Measurements from ENCODE around the gene HOXC11.
A peak's percentile ranks its signal among the peaks of the same experiment; 100 is the strongest.

Gene HOXC11

DNA sequence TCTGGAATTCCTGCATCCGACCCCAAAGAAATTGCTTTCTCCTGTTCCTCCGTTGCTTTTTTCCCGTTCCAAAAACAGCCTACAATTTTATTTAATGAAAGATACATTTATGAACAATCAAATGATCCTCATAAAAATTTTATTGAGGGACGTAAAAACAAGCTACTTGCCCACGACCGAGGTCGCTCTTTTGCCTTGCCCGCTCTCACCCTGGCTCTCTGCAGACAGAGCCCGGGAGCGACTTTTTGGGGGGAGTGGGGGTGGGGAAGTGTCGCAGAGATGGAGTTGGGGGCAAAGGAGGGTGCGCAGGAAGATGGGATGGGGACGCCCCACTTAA lies 25.9 kb downstream of the HOXC11 start:
- no peak for DNase-seq

DNA sequence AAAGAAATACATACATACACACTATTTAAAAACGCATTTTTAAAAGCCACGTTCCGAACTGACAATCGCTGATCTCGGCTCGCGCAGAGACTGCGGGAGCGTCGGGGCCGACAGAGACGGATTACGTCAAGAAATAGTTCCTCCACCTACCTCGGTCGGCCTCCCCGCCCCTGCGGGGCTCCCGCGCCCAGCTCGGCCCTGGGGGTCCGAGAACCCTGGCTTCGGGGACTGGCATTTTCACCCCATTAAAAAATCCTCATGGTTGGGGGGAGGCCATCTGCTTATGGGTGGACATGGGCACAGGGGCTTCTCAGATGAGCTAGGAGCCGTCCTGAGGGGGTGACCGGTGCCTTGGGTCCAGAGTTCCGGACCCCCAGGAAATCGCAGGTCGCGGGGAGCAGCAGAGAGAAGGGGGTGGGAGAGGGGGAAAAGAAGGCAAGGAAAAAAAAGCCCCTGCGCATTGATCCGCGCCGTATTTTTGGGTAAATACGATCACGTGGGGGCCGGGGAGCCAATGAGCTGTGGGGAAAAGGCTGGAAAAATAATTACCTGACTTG lies 26.7 kb downstream of the HOXC11 start:
- DNase-seq: peak in 2 of 6 experiments; percentile 23 to 50

DNA sequence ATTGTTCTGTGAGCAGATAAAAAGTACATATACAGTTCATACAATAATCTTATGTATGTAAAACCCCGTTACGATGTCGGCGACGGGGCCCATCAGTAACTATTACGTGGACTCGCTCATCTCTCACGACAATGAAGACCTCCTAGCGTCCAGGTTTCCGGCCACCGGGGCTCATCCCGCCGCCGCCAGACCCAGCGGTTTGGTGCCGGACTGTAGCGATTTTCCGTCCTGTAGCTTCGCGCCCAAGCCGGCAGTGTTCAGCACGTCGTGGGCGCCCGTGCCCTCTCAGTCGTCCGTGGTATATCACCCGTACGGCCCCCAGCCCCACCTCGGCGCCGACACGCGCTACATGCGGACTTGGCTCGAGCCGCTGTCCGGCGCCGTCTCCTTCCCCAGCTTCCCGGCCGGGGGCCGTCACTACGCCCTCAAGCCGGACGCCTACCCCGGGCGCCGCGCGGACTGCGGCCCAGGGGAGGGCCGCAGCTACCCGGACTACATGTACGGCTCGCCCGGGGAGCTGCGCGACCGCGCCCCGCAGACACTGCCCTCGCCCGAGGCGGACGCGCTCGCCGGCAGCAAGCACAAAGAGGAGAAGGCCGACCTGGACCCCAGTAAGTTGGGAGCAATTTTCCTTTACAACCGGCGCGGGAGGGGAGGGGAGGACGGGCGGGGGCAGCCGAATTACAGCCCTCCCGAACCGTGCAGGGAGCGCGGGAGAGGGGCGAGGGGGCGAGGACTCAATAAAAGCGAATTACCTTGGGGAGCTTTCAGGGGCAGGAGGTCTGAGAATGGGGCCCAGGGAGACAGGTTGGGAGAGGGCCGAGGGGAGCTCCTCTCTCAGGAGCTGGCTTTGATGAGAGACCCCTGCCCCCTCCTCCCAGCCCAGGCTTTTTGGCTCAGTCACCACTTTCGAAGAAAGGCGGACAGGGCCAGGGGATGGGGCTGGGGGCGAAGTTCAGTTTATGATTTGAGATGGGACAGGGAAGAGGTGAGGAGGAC lies 27.5 kb downstream of the HOXC11 start, which contains the start of gene HOXC9:
Gene HOXC9, plus strand, starts transcription at position 46 of the 999 bp plus-strand sequence. Its CDS starts 28 bp downstream, at position 74.
- peak in 1 of 6 experiments; percentile 25 for DNase-seq

DNA sequence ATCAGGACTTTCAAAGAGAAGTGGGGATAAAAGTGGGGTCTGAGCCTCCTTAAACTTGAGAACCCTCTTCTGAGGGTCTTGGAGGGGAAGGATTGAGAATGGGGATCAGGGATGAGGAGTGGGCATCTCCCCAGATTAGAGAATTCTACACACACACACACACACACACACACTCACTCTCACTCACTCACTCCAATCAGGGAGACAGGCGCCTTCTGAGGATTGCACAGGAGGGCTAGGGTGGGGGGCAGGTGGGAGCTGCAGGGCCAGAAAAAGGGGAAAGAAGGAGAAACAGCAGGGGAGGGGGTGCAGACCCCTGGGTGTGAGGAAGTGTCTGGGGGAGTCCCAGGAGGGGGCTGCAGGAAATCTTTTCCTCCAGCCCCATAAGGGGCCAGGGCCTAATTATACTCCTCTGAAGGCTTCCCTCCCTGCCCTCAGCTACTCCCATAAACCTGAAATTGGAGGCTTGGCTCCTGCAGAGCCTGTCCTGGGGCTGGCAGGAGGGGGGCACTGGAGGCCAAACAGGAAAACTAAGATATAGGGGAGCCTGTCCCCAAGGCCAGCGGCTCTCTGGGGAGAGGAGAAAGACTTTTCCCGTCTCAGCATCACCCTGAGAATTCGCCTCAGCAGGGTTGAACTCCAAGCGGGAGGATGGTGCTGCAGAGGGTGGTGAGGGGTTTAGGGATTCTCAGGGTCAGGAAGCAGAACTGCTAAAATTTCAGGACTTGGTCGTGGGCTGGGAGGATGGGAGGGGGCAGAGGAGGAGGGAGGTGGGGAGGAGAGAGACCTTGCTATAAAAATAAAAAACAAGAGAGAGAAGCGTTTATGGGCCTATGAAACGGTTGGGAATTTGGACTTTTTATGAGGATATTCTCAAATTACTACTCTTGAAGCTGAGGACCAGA lies 28.6 kb downstream of the HOXC11 start:
- DNase-seq: no peak

DNA sequence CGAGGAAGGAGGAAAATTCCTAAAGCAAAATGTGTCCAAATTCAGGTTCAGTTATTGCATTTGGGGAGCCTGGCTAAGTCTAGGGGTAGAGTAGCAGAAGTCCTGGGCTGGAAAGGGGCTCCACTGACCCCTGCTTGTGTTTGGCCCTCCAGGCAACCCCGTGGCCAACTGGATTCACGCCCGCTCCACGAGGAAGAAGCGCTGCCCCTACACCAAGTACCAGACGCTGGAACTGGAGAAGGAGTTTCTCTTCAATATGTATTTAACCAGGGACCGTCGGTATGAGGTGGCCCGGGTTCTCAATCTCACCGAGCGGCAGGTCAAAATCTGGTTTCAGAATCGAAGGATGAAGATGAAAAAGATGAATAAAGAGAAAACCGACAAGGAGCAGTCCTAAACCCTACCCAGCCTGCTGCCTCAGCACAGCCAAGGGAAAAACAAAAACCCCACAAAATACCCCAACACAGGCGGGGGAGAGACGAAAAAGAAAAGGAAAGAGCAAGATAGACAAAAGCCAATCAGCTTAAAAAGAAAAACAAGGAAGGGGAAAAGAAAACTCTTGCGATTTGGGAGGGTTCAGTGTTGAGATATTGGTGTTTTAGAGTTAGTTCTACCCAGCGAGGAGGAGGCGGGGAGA lies 29.5 kb downstream of the HOXC11 start:
- DNase-seq: no peak

DNA sequence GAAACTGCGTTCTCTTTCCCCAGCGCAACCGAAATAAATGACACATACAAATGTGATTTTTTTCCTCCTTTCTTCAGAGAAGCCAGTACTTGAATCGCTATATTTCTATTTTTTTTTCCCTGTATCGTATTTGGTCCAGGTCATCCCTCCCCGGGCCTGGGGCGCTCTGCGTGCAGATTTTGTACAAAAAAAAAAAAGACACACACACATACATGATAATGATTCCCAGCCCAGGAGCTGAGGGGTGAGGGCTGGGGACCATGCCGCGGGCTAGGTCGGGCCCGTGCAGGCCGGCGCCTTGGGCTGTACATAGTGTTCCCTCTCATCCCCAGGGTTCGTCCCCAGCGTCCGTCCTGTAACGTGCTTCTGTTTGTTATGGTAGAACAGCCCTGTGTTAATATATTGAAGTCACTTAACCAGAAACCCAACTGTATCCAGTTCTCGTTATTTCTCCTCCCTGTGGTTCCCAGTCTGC lies 30.0 kb downstream of the HOXC11 start:
- DNase-seq: no peak

DNA sequence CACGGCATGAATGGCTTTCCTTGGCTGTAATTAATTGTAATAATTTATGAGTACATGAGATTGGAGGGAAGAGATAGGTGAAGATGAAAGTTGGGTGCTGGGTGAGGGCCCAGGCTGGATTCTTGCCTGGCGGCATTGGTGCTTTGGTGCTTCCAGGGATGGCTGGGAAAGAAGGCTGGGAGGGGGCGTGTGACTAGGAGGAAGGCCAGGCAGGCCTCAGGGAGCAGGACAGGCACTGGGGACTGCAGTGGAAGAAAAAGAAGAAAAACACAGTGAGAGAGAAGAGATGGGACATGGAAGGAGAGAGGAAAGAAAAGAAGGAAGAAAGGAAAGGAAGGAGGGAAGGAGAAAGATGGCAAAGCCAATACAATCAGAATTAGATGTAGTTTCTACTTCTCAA lies 30.7 kb downstream of the HOXC11 start:
- DNase-seq: no peak

DNA sequence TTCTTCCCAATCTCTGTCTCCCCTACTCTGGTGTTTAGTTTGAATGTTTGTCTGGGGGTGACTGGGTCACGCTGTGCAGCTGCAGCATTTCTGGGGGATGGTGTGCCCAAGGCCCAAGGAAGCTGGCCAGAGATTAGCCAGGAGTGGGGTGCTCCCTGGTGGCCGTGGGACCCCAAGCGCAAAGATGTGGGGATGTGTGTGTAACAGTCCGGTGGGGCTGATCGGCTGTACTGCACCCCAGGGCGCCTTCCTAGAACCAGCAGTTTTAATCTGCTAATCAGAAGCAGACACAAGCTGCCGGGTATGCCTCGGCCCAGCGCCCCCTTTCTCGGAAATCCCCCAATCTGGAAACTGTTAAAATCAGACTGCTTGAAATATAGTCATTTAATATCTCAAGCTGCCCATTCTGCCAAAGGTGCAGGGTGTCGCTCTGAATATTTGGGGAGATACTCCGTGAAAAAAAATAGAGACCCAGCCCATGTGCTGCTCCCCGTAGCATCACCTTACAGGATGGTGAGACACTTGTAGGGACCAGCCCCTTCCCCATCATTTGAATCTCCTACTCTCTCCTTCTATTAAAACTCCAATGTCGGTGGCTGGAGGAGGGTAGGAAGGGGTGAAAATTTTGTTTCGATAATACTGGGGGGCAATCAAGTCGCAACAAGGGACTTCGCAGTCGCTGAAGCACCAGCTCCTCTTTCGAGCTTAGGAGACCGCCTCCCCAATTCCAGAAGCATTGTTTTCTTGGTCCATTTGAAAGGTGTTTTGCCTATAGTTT lies 31.3 kb downstream of the HOXC11 start:
- DNase-seq: no peak

DNA sequence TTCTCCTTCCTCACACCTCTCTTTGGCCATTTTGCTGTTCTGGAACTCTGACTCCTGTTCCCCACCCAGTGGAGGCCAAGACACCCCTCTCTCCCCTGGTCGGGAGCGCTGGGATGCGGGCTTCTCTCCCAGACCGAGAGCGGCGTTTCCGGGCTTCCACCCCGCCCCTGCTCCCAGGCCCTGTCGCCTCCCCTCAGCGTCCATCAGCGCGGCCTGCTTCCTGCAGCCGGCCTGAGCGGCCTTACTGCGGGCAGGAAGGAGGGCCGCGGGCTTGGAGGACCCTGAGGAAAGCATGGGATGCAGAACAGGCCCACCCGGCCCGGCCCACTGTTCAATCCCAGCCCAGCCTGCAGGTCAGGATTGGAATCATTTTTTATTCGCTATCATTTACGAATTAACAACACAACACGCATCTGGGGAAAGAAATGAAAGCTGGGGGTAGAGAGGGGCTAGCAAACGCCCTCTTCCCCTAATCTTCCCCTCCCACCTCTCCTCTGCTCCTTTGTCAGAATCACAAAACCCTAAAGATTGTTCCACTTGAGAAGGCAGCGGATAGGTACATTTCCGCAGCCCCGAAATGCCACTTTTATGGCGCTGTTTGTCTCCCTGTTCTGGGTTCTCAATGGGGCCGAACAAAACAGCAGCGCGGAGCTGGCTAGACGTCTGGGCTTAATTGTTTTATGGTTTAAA lies 32.1 kb downstream of the HOXC11 start:
- no peak for DNase-seq

DNA sequence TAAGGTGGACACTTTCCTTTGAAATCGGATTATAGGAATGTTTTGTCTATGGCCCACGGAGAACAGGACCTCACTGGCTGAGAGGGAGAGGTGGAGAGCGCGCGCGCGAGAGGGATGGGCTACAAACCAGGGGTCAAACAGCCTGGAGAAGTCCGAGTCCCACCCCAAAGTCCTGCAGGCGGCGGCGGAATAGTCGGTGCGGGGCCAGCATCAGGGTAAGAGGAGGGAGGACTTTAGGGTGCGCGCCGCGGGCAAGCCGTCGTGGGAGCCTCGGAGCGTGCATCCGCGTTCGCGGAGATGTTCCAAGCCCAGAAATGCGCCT lies 32.6 kb downstream of the HOXC11 start:
- DNase-seq: no peak

DNA sequence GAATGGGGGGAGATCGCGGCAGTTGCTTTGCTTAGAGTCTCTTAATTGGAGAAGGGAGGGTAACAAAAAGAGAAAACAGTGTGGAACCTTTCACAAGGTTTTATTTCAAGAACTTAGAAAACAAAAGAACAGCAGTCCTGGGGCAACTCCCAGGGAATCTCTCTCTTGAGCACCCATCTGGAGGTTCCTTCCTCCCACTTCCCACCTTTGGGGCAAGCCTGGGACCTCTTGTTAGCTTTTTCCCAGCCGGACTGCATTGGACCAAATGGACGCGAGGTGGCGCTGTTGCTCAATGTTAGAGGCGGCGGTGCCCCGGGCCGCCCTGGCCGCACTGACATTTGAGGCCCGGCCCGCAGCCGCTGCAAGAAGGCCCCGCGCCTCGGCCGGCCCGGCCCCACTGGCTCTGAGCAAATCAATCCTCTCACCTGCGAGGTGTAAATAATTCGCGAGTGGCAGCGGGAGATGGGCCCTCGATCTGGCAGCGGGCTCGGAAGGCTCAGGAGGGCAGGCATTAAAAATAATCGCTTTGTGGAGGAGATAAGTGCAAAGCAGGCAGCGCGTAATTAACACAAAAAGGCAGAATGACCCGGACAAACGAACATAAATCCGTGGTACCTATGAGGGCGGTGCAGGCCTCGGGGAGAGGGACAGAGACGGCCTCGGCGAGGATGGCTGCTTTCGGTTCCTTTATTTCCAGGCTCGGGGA lies 33.1 kb downstream of the HOXC11 start:
- peak; percentile 59 to 90 (median 78) for DNase-seq

DNA sequence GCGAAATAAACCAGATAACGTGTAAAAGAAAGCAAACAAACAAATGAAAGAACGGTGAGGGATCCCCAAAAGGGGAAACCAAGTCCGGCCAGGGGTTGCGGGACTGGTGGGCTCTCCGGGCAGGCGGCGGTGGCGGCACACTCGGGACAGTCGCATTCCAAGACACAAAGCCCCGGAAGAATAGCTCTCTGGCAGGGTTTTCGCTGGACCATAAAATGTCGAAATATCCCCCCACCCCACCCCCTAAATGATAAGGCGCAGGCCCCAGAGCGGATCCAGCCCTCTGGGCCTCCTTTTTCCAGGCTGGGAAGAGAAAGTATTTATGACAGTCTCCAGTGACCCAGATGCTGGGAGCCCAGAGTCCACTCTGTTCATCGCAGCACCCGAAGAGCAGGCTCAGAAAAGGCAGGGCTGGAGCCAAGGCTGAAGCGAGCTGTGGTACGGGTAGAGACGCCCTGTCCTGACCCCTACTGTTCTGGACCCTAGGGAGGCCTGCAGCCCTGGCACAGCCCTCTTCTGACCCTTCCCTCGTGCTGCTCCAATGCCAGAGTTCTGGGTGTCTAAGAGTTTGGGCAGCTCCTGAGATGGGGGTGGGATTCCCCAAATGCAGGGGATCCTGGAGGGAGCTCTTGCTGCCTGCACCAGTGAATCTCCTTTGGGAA lies 33.8 kb downstream of the HOXC11 start:
- no peak for DNase-seq

DNA sequence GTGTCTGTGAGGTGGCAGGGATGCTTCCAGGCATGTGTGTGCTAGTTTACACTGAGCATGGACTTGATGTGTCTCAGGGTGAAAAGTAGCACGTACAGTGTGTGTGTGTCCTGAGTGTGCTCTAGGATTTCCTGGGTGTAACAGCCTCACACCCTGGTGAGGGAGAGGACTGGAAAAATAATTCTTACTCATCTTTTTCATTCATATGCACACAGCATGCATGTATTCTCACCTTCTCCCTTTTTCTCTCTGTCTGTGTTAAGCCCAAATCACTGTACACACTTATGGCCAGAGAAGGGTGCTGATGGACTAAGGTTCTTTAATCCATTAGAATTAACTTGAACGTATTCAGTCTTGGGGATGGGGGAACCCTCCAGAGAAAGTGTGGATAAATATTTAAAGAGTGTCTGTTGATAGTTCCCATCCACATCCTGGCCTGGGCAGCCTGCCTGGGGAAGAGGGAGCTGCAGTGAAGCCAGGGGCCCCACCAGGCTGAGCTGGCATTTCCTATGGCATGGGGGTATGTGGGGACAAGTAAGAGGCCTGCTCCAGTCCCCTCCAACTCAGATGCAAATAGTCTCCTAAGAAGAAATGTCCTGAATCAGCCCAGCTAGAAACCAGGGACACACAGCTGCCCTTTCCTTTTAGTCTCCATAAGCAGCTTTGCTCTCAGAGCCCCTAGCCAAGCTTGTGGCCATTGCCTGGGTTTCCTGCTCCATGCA lies 34.8 kb downstream of the HOXC11 start:
- peak in 1 of 6 experiments; percentile 14 for DNase-seq

DNA sequence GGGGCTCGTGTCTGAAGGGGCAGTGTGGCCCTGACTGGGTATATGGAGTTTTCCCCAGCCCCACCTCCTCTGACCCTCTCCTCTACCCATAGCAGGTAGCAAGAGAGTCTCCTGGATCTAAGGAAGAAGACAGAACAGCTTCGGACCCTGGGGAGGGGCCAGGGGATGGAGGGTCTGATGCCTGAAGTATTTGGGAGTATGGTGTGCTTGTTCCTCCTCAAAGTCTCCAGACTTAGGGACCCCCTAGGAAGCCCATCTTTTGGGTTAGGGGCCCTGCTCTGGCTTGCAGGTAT lies 35.3 kb downstream of the HOXC11 start:
- DNase-seq: no peak

DNA sequence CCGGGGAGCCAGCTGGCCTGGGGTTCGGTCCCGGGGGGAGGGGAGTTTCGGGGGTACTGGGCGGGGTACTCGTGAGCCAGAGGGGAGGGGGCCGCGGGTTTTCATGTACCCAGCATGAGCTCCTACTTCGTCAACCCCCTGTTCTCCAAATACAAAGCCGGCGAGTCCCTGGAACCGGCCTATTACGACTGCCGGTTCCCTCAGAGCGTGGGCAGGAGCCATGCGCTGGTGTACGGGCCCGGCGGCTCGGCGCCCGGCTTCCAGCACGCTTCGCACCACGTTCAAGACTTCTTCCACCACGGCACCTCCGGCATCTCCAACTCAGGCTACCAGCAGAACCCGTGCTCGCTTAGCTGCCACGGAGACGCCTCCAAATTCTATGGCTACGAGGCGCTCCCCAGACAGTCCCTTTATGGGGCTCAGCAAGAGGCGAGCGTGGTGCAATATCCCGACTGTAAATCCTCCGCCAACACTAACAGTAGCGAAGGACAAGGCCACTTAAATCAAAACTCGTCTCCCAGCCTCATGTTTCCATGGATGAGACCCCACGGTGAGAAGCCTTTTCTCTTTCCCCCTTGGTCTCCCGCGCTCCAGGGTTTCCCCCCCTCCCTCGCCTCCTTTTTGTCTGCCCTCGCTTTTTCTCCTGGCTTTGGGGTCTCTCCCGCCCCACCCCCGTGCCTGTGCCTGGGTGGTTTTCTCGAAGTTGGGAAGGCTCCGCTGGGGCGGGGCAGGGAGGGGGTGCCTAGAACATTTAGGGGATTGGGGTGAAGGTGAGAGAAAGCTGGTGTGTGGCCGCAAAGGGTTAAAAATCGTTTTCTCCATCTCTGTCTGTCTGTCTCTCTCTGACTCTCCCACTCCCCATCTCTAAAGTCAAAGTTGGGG lies 36.5 kb downstream of the HOXC11 start:
- DNase-seq: peak in 3 of 6 experiments; percentile 27 to 39 (median 35)

DNA sequence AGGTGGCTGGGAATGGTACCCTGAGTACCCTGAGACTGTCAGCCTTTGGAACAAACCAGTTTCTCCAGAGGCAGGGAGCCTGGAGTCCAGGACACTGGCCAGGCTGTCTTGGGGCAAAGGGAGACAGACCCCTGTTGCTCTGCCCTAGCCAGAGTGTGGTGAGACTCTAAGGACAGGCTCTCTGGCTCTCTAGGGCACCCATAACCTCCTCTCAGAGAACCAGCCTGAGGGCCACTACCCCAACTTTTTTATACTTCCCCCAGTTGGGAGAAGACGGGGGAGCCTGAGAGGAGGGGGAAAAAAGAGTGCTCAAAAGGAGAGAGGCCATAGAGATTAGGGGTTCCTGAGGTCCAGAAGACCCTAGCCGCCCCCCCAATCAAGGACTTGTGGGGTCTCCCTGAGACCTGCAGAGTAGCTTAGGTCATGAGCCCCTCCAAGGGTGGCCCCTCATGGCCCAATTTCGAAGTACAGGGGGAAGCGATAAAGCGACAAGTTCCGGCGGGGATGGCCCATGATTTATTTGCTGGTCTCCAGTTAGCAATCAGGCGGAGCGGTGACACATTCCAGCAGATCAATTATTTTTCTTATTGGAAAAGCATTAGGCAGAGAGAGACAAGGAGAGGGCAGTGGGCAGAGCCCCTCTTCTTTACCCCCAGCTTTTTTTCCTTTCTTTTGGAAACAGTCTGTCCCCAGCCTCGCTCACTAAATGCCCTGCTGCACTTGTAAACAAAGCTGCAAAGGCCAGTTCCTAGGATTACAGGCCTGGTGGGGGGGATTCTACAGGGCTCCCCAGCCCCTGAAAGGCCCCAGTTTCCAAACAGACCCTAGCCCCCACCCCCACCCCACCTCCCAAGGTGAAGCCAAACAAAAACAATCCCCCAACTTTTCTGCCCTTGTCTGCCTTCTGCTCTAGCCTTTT lies 37.4 kb downstream of the HOXC11 start:
- no peak for DNase-seq

DNA sequence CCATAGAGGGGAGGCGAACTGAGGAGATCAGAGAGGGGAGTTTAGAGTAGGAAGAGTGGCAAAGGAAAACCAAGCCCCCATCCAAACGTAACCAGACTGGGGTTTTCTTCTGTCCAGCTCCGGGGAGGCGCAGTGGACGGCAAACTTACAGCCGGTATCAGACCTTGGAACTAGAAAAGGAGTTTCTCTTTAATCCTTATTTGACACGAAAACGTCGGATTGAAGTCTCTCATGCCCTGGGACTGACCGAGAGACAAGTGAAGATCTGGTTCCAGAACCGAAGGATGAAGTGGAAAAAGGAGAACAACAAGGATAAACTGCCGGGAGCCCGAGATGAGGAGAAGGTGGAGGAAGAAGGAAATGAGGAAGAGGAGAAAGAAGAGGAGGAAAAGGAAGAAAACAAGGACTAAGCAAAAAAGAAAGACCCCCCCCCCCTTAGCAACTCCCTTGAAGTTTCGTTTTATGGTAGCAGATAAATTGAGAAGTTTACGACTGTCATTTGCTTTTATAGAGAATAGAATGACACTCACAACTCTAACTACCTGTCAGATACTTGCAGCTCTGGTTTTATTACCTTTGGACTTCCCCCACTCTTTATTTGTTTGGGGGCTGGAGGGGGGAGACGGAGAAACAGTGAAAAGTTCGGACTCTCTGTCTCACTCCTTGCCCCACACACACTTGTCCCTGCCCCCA lies 38.2 kb downstream of the HOXC11 start:
- no peak for DNase-seq

All from stimulated activated naive CD4-positive, alpha-beta T cell (primary cell).